ENCODE data around the gene NAALADL2.

Gene NAALADL2

DNA sequence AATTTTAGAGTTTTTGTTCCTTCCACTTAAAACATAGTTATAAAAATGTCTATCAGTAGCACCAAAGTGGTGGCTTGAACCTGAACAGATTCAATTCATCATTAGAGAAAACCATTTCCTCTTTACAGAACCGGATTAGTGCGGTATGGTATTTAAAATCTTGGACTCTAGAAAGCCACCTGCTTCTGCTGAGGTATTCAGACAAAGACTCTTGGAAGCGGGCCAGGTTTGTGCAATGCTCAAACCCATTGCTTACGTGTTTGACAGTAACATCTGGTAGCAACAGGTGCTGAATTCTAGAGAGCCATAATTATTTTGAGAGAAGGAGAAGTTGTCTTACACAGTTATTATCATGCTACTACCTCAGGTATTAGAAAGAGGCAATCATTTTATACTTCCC lies 290.5 kb downstream of the NAALADL2 start:
- in situ Hi-C loops (cut with HindIII; ENCODE audit: low pct_ligation_motif_present, low sequenced_read_pairs), result no loop called here
- H3K36me3 ChIP-seq (replicated peaks), result no peaks in the 10 kb centered on the region
- TF ChIP-seq, protein P1, sequence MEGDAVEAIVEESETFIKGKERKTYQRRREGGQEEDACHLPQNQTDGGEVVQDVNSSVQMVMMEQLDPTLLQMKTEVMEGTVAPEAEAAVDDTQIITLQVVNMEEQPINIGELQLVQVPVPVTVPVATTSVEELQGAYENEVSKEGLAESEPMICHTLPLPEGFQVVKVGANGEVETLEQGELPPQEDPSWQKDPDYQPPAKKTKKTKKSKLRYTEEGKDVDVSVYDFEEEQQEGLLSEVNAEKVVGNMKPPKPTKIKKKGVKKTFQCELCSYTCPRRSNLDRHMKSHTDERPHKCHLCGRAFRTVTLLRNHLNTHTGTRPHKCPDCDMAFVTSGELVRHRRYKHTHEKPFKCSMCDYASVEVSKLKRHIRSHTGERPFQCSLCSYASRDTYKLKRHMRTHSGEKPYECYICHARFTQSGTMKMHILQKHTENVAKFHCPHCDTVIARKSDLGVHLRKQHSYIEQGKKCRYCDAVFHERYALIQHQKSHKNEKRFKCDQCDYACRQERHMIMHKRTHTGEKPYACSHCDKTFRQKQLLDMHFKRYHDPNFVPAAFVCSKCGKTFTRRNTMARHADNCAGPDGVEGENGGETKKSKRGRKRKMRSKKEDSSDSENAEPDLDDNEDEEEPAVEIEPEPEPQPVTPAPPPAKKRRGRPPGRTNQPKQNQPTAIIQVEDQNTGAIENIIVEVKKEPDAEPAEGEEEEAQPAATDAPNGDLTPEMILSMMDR (IDR thresholded peaks at IDR 0.05; ENCODE audit: low read depth, low read length, missing control alignments), result no peak
- no peak for DNase-seq
- H3K4me3 ChIP-seq (ENCODE audit: low read depth, low read length), result no peak overlapping the region
- H3K27ac ChIP-seq, result no peak overlapping the region
- no peaks in the 10 kb centered on the region for H3K27me3 ChIP-seq (replicated peaks)

DNA sequence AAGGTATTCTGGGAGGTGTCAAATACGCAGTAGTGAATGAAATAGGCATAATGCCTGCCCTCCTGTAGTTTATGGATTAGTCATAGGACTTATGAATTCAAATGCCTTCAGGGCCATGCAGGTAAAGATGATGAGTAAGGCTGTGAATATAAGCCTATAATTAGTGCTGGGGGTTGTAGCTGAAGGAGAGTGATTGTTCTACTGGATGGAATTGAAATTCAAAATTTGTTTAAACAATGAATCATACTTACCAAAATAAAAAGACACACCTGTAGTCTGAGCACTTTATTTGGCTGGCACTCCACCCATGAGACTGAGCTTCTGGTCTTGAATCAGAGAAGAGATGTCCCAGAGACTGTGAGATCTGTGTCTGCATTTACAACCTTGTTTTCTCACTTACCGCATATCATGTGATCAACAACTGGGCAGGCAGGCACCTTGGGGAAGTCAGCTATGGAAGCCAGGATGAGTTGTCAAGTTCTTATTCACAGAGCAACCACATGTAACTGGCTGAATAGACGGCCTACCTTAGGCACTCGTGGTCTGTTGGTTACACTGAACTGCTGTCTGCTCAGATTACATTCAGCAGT lies 291.8 kb downstream of the NAALADL2 start:
- Histone ChIP-seq H3K36me3 (replicated peaks) (no peaks in the 10 kb centered on the region), H3K27me3 (replicated peaks) (no peaks in the 10 kb centered on the region), H3K4me3 (ENCODE audit: low read depth, low read length) (no peak overlapping the region), H3K27ac (no peak overlapping the region)
- in situ Hi-C loops (cut with HindIII; ENCODE audit: low pct_ligation_motif_present, low sequenced_read_pairs), result no loop called here
- DNase-seq, result no peak
- TF ChIP-seq, protein P1 (IDR thresholded peaks at IDR 0.05; ENCODE audit: low read depth, low read length, missing control alignments), result no peak

DNA sequence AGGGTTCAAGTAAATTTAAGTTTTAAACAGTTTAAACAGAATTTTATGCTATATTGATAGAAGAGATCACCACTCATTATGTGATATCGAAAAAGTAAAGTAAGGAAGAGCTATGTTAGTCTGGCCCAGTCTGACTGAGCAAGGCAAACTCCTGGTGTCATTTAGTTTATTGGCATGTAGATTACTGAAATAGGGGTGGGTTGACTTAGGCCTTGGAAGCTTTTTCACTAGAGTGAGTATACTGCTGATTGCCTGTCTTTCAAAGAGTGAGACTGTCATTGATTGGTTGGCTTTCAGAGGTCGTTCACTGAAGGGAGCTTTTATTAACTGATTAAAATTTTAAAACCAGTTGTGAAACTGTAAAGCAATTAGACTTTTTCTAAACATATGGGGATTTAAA lies 294.5 kb downstream of the NAALADL2 start:
- in situ Hi-C loops (cut with HindIII; ENCODE audit: low pct_ligation_motif_present, low sequenced_read_pairs), result no loop called here
- Histone ChIP-seq H3K27ac (no peak overlapping the region), H3K36me3 (replicated peaks) (no peaks in the 10 kb centered on the region), H3K4me3 (ENCODE audit: low read depth, low read length) (no peak overlapping the region), H3K27me3 (replicated peaks) (no peaks in the 10 kb centered on the region)
- DNase-seq, result no peak
- TF ChIP-seq, protein P1 (IDR thresholded peaks at IDR 0.05; ENCODE audit: low read depth, low read length, missing control alignments), result no peak

DNA sequence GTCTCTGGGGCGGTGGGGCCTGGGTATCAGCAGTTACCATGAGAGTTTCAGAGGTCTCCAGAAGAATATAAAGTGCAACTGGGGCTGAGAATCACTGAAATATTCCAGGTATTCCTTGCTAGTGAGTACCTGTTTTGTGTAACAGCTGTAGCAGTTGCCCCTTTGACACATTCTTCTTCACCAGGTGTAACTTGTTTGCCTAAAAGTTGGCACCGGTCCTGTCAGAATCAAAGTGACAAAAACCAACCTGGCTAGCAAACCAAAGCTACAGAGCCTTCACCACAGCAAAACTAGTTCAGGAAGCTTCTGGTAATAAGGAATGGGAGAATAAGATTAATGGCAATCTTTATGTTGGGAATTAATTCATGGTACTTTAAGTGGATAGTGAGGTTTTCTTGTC lies 296.0 kb downstream of the NAALADL2 start:
- H3K27ac ChIP-seq, result no peak overlapping the region
- no peaks in the 10 kb centered on the region for H3K27me3 ChIP-seq (replicated peaks)
- in situ Hi-C loops (cut with HindIII; ENCODE audit: low pct_ligation_motif_present, low sequenced_read_pairs), result no loop called here
- H3K36me3 ChIP-seq (replicated peaks), result no peaks in the 10 kb centered on the region
- no peak for DNase-seq
- TF ChIP-seq, protein P1 (IDR thresholded peaks at IDR 0.05; ENCODE audit: low read depth, low read length, missing control alignments), result no peak
- H3K4me3 ChIP-seq (ENCODE audit: low read depth, low read length), result no peak overlapping the region

DNA sequence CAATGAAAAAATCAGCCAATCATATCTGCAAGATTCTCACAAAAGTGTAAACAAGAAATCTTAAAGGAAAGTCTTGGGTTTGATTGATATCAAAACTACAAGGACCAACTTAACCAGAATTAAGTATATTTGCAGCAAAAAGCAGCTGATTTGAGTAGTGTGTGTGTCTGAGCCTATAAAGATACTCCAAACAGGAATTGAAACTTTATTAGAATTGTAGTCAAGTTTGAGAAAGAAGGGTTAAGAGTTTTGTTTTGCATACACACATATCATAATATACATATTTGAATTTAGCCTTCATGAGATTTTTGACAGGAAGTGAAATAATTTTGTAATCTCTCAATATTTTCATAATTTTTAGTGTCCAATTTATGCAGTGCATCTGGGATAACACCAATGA lies 300.1 kb downstream of the NAALADL2 start:
- Histone ChIP-seq H3K27me3 (replicated peaks) (no peaks in the 10 kb centered on the region), H3K27ac (no peak overlapping the region), H3K4me3 (ENCODE audit: low read depth, low read length) (no peak overlapping the region), H3K36me3 (replicated peaks) (no peaks in the 10 kb centered on the region)
- DNase-seq, result no peak
- TF ChIP-seq, protein P1 (IDR thresholded peaks at IDR 0.05; ENCODE audit: low read depth, low read length, missing control alignments), result no peak
- in situ Hi-C loops (cut with HindIII; ENCODE audit: low pct_ligation_motif_present, low sequenced_read_pairs), result no loop called here

DNA sequence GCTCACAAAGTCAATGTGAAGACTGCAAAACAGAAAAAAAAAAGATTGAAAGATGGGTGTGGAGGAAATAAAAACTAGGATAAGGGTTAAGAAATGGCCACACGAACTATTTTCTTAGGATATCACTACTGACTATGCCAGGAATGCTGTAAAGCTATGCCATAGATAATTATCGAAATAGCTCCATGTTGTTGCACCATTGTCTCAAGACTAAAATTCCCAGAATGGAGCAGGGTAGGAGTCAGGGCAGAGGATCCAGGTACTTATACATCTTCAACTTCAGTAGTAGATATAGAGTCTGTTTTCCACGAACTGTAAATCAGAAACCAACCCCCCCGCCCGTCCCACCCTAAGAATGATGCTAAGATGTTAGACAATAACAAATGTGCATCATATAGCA lies 302.2 kb downstream of the NAALADL2 start:
- no peaks in the 10 kb centered on the region for H3K27me3 ChIP-seq (replicated peaks)
- H3K4me3 ChIP-seq (ENCODE audit: low read depth, low read length), result no peak overlapping the region
- no peaks in the 10 kb centered on the region for H3K36me3 ChIP-seq (replicated peaks)
- H3K27ac ChIP-seq, result no peak overlapping the region
- in situ Hi-C loops (cut with HindIII; ENCODE audit: low pct_ligation_motif_present, low sequenced_read_pairs), result no loop called here
- TF ChIP-seq, protein P1 (IDR thresholded peaks at IDR 0.05; ENCODE audit: low read depth, low read length, missing control alignments), result no peak
- no peak for DNase-seq
